Bronchial epithelial cell (primary cell): ENCODE data around the gene PCSK2. TPM values are rescaled to one million over a fixed set of nuclear protein-coding genes. Genes with fewer than 3 reads are reported as not detected.

Experiments used
- DNase-seq: peaks from one replicate; pipeline ENCODE4 v3.0.0-alpha.2; 2010; ENCODE audit warnings: low read depth
- FAIRE-seq: peaks from 2 replicates; lab custom pipeline; 2011; peaks lifted over from hg19 to GRCh38; lab: Jason Lieb, UNC
- H3K27me3 ChIP-seq: 2 replicates; pipeline ENCODE4 v1.5.1; 2011; ENCODE audit warnings: low read length; ENCODE audit not compliant: control insufficient read depth, insufficient read depth
- H3K36me3 ChIP-seq: 2 replicates; pipeline ENCODE4 v1.5.1; 2011; ENCODE audit warnings: low read length; ENCODE audit not compliant: control insufficient read depth, insufficient read depth
- H3K4me3 ChIP-seq: 2 replicates; pipeline ENCODE4 v1.5.1; 2011; ENCODE audit warnings: mild to moderate bottlenecking, low read depth, low read length, control low read depth
- total RNA-seq: library from RNA; depleted of rRNA; stranded (reverse); fragments of >200 nt; gene quantifications from 2 replicates; pipeline ENCODE4 v1.2.1, GENCODE V29; 2014
- TF ChIP-seq, protein P1 (sequence below): IDR thresholded peaks from 2 replicates; pipeline ENCODE4 v1.5.1; 2011; ENCODE audit warnings: mild to moderate bottlenecking, moderate library complexity, low read length, control low read depth, inconsistent platforms; ENCODE audit not compliant: insufficient read depth, severe bottlenecking

PCSK2 gene
- total RNA-seq, 1 donor from 2014 or later: not detected

DNA sequence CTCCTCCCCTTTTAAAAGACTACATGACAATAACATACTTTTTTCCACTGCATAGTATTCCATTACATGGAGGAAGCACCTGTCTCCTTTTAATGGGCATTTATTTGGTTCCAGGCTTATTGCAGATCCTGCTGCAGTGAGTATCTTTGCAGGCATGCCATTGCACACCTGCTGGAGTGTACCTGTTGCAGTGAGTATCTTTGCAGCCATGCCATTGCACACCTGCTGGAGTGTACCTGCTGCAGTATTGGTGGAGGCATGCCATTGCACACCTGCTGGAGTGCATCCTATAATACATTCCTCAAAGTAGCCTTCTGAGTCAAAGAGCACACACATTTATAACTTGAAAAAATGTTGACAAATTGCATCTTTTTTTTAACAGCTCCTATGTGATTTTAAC lies 302.7 kb downstream of the PCSK2 start:
- Histone ChIP-seq H3K36me3 (no peaks in the 10 kb centered on the region), H3K4me3 (no peak overlapping the region), H3K27me3 (no peaks in the 10 kb centered on the region)
- FAIRE-seq: no peak
- DNase-seq: no peak
- TF ChIP-seq, protein P1, sequence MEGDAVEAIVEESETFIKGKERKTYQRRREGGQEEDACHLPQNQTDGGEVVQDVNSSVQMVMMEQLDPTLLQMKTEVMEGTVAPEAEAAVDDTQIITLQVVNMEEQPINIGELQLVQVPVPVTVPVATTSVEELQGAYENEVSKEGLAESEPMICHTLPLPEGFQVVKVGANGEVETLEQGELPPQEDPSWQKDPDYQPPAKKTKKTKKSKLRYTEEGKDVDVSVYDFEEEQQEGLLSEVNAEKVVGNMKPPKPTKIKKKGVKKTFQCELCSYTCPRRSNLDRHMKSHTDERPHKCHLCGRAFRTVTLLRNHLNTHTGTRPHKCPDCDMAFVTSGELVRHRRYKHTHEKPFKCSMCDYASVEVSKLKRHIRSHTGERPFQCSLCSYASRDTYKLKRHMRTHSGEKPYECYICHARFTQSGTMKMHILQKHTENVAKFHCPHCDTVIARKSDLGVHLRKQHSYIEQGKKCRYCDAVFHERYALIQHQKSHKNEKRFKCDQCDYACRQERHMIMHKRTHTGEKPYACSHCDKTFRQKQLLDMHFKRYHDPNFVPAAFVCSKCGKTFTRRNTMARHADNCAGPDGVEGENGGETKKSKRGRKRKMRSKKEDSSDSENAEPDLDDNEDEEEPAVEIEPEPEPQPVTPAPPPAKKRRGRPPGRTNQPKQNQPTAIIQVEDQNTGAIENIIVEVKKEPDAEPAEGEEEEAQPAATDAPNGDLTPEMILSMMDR: no peak

DNA sequence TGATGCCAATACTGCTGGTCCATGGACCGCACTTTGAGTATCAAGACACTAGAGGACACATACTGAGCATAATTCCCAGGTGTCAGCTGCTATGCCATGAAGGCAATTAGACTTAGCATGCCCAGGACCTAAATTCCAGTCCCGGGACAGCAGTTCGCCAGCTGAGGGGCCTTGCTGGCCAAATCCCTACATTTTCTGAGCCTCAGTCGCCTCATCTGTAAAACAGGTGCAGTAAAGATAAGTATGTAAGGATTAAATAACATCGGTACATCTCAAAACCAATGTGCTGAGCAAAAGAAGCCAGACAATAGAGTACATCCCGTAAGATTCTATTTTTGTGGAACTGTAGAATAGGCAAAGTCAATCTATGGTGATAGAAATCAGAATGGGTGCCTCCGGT lies 303.3 kb downstream of the PCSK2 start:
- H3K4me3 ChIP-seq: no peak overlapping the region
- TF ChIP-seq, protein P1: no peak
- no peak for DNase-seq
- no peaks in the 10 kb centered on the region for H3K36me3 ChIP-seq
- H3K27me3 ChIP-seq: no peaks in the 10 kb centered on the region
- FAIRE-seq: no peak

DNA sequence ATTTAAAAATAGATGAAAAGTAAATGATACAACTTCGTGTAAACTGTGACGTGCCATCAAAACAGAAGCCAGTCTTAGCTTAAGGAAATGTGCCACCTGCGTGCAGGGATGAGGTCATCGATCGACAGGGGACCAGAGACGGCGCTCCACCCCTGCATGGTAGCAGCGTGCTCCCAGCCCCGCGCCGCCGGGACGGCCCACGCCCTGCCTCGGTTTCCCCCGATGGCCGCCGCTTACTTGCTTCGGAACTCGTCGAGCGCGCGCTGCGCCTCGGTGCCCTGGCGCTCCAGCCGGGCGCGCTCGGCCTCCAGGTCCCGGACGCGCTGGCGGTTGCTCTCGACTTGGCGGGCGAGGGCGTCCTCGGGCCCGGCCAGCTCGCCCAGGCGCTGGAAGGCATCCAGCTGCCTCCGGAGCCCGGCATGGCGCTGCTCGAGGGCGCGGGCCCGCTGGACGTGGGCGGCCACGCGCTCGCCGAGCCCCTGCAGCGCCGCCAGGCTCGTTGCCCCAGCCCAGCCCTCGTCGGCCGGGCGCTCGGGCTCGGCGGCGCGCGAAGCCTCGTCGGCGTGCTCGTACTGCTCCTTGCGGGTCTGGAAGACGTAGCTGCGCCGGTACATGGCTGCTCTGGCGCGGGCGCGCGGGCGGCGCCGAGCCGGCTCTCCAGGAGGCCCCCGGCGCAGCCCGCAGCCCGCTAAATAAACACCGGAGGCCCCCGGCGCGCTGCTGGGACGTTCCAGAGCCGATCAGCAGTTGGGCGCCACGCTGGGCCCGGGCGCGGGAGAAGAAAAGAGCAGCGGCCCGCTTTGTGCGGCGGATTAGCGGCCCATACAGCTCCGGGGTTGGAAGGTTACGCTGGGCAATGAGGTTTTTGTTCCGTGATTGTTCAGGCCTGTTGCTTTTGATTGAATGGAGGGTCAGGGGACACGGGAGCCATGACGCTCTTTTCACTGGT lies 304.1 kb downstream of the PCSK2 start, which contains the start of gene BFSP1:
Gene BFSP1, minus strand, starts transcription at position 664 of the 949 bp plus-strand sequence. Its CDS starts 50 bp downstream, at position 614.
- H3K36me3 ChIP-seq: no peaks in the 10 kb centered on the region
- H3K4me3 ChIP-seq: peak within 1 kb of the TSS; percentile 44
- FAIRE-seq: no peak
- peak; percentile 31 for DNase-seq
- H3K27me3 ChIP-seq: no peaks in the 10 kb centered on the region
- TF ChIP-seq, protein P1: no peak

DNA sequence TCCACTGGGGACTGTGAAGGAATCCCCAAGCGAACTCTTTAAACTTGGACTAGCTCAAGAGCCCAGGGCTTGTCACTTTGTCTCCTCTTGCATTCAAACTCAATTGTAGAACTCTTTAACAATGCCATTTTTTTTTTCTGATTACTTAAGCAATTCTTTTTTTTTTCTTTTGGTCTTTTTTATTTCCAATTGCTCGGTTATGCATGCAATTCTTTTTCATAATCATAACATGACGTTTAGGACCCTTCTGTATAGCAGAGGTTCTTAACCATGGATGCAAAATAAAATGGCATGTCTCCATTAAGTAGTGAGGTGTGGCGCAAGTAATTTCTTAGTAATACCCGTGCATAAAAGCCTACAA lies 304.8 kb downstream of the PCSK2 start:
- H3K36me3 ChIP-seq: no peaks in the 10 kb centered on the region
- H3K27me3 ChIP-seq: no peaks in the 10 kb centered on the region
- FAIRE-seq: no peak
- TF ChIP-seq, protein P1: no peak
- peak overlapping the region; percentile 44 for H3K4me3 ChIP-seq
- no peak for DNase-seq

DNA sequence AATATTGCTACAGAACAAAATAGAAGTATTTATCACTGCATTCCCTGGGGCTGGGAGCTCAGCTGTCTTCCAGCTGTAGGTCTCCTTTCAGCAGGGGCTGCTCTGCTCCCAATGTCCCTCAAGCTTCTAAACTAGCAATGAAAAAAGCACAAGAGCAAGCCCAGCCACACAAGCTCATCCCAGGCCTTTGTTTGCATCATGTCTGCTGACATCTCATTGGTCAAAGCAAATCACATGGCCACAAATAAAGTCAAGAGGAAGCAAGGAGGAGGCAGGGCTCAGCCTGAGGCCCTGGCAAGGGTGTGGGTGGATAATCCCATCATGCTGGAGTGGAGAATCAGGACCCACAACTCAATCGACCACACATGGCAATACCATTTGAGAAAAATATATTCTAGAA lies 306.6 kb downstream of the PCSK2 start:
- H3K4me3 ChIP-seq: no peak overlapping the region
- TF ChIP-seq, protein P1: no peak
- peak; percentile 77 for DNase-seq
- no peaks in the 10 kb centered on the region for H3K27me3 ChIP-seq
- no peaks in the 10 kb centered on the region for H3K36me3 ChIP-seq
- FAIRE-seq: no peak
